OCI-LY3 (cell line): ENCODE data around the gene SGPL1.

ENCODE experiments used
- EZH2phosphoT487 ChIP-seq: fragments of 200-600 bp; shearing (Covaris generic); IDR thresholded peaks from 2 replicates; pipeline ENCODE4 v1.6.1; 2018; ENCODE audit warnings: antibody characterized with exemption, mixed run types, low read depth
- TF ChIP-seq, protein P1 (sequence below): fragments of 200-600, 300-600 bp; sonication (generic); IDR thresholded peaks from 2 replicates; pipeline ENCODE4 v1.5.1; 2014; ENCODE audit warnings: antibody characterized with exemption, low read length, low read depth

- TF ChIP-seq, protein P1, sequence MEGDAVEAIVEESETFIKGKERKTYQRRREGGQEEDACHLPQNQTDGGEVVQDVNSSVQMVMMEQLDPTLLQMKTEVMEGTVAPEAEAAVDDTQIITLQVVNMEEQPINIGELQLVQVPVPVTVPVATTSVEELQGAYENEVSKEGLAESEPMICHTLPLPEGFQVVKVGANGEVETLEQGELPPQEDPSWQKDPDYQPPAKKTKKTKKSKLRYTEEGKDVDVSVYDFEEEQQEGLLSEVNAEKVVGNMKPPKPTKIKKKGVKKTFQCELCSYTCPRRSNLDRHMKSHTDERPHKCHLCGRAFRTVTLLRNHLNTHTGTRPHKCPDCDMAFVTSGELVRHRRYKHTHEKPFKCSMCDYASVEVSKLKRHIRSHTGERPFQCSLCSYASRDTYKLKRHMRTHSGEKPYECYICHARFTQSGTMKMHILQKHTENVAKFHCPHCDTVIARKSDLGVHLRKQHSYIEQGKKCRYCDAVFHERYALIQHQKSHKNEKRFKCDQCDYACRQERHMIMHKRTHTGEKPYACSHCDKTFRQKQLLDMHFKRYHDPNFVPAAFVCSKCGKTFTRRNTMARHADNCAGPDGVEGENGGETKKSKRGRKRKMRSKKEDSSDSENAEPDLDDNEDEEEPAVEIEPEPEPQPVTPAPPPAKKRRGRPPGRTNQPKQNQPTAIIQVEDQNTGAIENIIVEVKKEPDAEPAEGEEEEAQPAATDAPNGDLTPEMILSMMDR, result no peak
- no peak for TF ChIP-seq EZH2phosphoT487
Measured at GRCh38 chr10:70879207-70879606, 63.5 kb downstream of the SGPL1 start.
